ENCODE results near the gene CRYAB.
"Not testable (repeated sequence)": the region's sequence is repeated elsewhere in the genome, so short reads cannot be mapped to it uniquely, and the experiment has no call there.

The CRYAB gene

DNA sequence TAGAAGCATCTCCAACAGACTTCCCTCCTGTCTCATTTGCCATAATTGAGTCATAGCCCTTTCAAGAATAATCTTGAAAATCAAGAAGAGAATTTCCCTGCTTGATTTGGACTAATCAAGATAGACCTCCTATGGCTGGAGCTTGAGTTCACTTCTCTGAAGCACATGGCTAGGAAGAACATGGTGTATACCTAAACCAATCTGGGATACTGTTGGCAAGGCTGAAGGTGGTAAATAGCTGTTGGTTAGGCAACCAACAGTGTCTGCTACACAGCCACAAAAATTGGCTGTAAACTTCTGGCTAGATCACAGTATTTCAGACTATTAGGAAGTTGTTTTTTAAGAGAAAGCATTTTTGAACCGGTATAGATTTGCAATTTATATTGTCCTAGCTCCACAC lies 4.9 kb downstream of the CRYAB start:
- DNase-seq, result no peak

GRCh38 chr11:111905411-111905810 lies 6.2 kb downstream of the CRYAB start:
- DNase-seq, result no peak

- DNase-seq, result no peak
Measured at GRCh38 chr11:111886844-111887243, 24.7 kb downstream of the CRYAB start.

DNA sequence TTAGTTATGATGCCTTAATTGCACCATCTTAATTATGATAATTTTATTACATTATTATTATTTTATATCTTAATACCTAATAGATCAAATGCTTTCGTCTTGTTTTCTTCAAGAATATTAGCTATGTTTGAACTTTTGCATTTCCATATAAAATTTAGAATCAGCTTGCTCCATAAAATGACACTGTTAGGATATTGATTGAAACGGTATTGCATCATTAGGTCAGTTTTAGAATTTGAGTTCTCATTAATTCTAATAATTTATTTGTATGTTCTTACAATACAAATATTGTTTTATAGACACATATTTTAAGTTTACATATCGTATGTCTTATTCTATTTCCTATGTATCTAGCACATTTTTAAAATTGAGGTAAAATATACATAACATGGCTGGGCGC lies 25.5 kb downstream of the CRYAB start:
- no peak for DNase-seq

GRCh38 chr11:111885053-111885452 lies 26.5 kb downstream of the CRYAB start:
- not testable (repeated sequence) for DNase-seq

DNA sequence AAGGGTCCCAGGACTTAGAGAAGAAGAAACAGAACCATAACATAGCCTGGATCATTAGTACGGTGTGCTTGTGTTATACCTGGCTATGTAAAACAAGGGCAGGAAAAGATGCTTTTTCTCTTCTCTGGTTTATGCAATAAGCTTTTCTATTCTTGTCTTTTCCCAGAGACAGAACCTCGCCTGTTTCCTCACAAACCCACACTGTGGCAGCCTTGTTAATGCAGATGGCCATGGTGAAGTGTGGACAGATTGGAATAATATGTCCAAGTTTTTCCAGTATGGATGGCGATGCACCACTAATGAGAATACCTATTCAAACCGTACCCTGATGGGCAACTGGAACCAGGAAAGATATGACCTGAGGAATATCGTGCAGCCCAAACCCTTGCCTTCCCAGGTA lies 29.4 kb downstream of the CRYAB start:
- no peak for DNase-seq

DNA sequence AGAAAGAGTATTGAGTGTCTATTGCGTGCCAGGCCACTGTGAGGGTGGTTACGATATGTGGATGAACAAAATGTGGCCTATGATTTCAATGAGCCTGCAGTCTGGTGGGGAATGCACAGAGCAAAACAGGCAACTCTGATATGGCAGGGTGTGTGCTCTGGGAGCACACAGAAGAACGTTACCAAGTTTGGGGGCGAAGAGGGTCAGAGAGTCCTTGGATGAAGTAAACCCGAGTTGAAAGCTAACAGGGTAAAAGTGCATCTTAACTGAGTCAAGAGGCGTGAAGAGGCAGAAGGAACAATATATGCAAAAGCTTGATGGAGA lies 32.0 kb downstream of the CRYAB start:
- DNase-seq, result no peak

GRCh38 chr11:111878849-111879636 lies 32.5 kb downstream of the CRYAB start, which contains the start of the genes CFAP68 and FDXACB1:
CFAP68 (plus strand) TSS chr11:111879541; CDS start chr11:111879561, 20 bp downstream.
FDXACB1 (minus strand) TSS chr11:111879165; CDS start chr11:111879132, 33 bp downstream.
- peak; percentile 94 for DNase-seq

DNA sequence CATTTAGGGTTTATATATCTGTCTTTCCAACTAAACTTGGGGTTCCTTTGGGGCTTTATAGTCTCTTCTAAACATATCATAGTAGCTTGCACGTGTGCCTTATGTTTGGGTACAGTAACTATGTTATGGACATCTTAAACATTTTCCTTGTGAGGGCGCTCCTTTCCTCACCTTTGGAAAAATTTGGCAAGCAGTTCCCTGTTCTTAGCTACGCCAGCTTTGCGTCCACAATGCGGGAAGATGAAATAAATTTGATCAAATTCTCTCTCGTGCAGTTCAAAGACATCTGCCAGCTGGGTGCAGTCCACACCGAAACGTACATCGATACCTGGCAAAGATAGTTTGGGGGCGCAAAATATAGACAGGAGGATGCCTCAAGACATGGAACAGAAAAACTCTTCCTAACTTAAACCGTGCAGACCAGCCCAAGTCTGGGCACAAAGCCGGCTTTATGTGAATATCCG lies 33.2 kb downstream of the CRYAB start:
- peak; percentile 47 for DNase-seq

- DNase-seq, result no peak
Measured at GRCh38 chr11:111871693-111872161, 39.8 kb downstream of the CRYAB start.

GRCh38 chr11:111870886-111871692 lies 40.5 kb downstream of the CRYAB start, which contains the start of gene ALG9:
ALG9 (minus strand) TSS chr11:111871581; CDS start chr11:111871482, 99 bp downstream.
- DNase-seq, result peak; percentile 52

DNA sequence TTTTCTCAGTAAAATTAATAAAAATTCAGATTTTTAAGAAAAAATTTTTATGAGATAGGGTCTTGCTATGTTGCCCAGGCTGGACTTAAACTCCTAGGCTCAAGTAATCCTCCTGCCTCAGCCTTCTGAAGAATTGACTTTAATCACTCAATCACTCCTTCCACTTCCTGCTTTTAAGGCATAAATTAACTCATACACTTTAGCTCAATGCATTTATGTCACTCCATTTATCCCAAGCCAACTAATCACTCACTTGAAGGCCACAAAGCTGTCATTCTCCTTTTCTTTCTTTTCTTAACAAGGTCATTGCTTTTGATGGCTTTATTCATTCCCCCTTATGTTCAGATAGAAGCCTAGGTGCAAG lies 41.1 kb downstream of the CRYAB start:
- DNase-seq, result no peak

DNA sequence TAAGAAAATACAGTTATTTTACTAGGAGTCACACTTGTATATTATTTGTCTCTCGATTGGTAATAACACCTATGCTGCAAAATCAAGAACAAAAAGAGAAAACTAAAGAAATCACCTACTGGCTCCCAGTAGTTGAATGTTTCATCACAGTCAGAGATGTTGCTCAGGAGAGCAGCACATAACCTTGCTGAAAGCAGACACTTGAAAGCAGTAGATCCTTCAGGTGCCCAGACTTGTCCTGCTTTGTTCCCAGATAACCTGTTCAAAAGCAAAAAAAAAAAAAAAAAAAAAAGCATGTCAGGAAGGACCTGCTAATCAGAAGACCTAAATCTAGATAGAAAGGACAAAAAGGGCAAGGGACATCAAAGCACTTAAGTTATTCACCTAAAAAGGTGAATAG lies 41.5 kb downstream of the CRYAB start:
- no peak for DNase-seq

DNA sequence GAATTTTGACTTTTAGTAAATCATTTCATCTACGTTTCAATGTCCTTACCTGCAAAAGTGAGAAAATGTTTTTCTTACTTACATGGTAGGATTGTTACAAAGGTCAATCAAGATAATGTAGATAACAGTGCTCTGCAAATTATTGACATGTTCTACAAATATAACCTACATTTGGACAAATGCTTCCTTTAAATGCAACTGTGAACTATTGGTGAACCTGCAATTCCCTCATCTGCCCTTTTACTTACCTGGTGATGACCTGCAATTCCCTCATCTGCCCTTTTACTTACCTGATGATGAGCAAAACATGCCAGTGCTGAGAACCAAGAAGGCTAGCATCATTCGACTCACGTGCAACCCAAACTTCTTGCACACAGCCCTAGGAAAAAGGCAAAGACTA lies 51.3 kb downstream of the CRYAB start:
- DNase-seq, result no peak
